GM19193 (cell line): ENCODE measurements around the gene INPP5A.

Experiments
- POLR2A ChIP-seq: IDR thresholded peaks from 4 replicates; pipeline ENCODE4 v1.6.1; 2011; ENCODE audit not compliant: insufficient read depth, insufficient read length; ENCODE audit errors: extremely low read depth

INPP5A gene

DNA sequence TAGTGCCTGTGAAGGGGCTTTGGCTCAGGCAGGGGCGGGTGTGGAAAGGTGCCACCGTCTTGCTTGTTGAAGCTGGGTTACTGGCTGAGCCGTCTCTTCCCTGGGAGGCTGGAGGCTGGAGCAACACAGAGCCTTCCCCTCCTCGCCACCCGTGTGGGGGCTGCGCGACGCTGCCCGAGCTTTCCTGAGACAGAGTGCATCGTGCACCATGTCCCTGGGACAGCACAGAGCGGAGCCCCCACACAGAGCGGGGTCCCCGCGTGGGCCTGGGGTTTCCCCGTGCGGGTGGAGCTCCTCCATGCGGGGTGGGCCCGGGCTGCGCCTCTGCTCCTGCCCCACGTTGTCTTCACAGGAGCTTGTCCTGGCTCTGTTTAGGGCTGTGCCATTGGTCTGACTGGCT lies 69.9 kb downstream of the INPP5A start:
- no peak for TF ChIP-seq POLR2A

DNA sequence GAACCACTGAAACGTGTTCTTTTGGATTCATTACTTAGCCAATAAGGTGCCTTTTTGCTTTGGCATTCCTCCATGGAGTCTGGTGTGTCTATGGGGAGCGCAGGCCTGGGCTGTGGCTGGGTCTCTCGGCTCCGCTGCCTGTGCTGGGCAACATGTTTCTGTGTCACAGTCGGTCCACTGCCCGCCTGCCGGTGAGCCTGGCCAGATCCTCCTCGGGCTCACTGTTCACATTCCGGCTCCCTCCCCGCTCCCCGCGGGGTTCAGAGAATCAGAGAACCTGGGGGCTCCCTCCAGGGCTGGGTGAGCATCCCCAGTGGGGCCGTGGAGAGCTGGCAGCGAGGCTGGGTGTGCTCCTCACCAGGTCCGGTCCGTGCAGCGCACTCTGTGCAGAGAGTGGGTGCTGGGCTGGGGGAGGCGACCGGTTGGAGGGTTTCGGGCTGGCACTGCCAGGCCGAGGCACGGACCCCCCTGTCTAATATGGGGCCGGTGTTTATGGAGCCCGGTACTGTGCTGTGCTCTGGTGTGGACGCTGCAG lies 70.4 kb downstream of the INPP5A start:
- no peak for TF ChIP-seq POLR2A

DNA sequence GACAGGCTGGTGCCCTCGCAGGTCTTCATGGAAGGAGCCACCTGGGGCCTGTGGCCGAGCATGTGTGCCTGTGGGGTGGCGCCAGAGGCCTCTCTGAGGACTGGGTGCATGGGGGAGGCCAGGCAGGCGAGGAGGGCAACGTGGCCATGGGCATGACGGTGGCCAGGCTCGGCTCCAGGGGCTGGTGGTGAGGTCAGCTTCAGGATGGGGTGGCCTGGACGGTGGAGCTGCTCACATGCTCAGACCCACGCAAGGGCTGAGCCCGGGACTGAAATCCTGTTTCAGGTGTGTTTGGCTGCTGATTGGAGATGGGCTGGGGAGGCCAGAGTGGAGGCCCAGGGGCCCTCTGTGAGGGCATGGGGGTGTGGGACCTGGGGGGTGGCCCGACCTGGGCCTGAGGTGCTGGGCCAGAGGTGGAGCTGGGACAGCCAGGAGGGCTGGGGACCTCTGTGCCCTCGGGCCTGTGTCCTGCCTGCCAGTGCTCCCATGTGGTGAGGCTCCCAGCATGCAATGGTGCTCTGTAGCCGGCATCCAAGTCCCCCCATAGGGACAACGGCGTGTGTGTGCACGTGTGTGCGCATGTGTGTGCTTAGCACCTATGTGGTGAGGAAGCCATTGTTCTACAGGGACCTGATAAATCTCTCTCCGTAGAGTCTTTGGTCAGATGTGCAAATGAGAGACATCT lies 71.1 kb downstream of the INPP5A start:
- TF ChIP-seq POLR2A = no peak

DNA sequence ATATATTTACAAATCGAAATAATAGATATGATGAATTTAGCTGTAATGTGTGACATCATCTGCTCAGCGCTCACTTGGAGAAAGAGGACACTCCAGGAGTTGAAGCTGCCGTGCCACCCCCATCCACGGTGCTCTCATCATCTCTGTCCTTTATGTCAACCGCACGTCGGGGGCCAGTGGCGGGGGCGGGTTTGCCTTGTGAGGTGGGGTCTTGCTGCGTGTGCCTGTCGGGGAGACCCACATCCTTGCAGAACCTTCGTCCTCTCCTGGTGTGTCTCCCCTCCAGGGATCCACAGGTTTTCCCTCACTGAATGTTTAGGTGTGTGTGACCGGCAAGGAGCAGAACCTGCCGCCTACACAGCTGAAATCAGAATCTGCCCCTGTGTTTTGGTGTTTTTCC lies 71.6 kb downstream of the INPP5A start:
- TF ChIP-seq POLR2A = no peak

DNA sequence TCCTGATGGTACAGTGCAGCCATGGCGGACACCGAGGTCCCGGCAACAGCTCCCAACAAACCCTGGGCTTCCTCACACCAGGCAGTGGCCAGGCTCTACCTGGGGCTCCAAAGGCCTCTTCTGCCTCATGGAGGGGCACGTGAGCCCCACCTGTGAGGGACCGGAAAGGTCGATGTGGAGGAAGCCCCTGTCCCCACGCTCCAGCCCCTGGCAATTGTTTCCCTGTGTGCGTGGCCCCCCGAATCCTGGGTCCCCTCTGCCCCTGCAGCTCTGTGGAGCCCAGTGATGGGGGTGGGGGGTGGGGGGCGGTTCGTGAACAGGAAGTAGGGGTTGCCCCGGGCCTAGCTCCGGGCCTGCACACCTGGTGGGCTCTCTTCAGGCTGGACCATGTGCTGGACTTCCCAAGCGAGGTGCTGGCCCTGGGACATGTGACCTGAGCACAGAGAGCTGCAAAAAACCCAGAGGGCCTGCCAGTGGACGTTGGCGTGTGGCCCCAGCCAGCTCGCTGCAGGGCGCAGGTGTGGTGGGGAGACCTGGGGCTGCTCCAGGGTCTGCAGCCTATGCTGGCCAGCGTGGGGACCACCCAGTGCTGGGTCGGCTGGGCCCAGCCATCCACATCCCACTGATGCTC lies 72.6 kb downstream of the INPP5A start:
- no peak for TF ChIP-seq POLR2A

DNA sequence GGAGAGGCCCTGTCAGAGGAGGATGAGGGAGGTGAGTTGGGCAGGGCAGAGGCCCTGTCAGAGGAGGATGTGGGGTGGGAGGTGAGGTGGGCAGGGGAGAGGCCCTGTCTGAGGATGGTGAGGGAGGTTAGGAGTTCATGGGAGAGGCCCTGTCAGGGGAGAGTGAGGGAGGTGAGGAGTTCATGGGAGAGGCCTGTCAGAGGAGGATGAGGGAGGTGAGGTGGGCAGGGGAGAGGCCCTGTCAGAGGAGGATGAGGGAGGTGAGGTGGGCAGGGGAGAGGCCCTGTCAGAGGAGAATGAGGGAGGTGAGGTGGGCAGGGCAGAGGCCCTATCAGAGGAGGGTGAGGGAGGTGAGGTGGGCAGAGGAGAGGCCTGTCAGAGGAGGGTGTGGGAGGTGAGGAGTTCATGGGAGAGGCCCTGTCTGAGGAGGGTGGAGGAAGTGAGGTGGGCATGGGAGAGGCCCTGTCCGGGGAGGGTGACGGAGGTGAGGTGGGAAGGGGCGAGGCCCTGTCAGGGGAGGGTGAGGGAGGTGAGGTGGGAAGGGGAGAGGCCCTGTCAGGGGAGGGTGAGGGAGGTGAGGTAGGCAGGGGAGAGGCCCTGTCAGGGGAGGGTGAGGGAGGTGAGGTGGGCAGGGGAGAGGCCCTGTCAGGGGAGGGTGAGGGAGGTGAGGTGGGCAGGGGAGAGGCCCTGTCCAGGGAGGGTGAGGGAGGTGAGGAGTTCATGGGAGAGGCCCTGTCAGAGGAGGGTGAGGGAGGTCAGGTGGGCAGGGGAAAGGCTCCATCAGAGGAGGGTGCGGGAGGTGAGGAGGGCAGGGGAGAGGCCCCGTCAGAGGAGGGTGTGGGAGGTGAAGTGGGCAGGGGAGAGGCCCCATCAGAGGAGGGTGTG lies 73.7 kb downstream of the INPP5A start:
- TF ChIP-seq POLR2A = no peak

DNA sequence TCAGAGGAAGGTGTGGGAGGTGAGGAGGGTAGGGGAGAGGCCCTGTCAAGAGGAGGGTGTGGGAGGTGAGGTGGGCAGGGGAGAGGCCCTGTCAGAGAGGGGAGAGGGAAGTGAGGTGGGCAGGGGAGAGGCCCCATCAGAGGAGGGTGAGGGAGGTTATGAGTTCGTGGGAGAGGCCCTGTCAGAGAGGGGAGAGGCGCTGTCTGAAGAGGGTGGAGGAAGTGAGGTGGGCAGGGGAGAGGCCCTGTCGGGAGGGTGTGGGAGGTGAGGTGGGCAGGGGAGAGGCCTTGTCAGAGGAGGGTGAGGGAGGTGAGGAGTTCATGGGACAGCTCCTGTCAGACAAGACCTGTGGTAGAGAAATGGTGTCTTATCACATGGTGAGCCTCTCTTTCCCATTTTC lies 74.4 kb downstream of the INPP5A start:
- TF ChIP-seq POLR2A = no peak

DNA sequence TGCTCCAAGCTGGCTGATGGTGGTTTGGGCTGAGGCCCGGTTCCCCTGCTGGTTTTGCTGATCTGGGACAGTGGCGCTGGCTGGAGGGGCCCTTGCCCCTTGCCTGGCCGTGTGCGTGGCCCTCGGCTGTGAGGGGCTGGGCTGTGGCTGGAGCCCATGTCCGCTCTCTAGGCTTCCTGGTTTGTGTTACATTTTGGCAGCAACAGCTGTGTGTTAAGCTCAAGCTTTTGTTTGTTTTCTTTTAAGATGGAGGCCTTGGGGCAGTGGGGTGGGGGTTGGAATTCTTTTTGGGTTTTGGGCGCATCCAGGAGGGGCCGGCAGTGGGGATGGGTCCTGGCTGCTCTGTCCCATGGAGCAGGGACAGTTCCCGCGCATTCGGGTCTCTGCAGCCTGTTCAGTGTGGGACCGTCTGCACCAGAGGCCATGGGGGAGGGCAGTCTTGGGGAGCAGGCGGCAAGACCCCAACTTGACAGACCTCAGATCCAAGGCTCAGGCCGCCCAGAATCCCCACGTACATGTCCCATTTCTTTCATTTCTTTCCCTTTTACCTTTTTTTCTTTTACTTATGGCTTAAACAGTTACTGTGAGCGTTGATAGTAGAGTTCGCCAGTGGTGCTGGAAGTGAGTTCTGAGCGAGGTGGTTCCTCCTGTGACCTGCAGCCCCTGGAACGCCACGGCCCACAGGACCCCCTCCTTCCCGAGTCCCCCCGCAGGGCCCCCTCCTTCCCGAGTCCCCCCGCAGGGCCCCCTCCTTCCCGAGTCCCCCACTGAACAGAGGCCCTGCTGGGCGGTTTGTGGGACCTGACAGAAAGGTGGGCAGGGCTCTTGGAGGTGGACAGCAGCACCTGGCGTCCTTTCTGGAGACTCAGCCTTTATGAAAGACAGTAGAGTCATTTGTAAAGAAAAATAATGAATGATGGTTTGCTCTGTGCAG lies 75.3 kb downstream of the INPP5A start:
- no peak for TF ChIP-seq POLR2A

DNA sequence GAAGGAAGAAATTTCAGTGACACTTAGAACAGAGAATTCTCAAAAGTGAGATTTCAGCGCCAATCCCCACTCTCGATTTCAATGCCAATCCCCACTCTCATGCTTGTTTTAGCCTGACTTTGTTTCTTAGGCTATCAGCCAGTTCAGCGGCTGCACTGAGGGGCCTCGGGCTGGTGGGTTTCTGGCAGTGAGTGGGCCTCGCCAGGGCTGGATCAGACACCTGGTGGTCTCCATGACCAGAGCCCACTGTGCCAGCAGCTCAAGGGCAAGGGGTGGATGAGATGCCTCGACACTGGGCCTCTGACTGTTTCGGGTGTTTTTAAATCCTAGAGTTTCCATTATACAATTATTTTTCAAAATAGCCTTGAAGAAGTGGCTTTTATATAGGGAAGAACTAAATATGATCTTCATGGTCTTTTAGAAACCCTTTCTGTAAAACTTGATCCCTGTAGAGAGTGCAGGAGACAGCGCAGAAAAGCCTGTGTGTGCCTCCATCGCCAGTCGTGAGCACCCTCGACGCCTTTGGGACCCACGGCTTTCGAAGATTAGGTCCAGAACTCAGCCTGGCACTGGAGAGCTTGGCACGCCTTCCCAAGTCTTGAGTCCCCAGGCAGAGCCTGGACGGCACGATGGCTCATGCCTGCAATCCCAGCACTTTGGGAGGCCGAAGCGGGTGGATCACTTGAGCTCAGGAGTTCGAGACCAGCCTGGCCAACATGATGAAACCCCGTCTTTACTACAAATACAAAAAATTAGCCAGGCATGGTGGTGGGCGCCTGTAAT lies 76.2 kb downstream of the INPP5A start:
- TF ChIP-seq POLR2A = no peak

DNA sequence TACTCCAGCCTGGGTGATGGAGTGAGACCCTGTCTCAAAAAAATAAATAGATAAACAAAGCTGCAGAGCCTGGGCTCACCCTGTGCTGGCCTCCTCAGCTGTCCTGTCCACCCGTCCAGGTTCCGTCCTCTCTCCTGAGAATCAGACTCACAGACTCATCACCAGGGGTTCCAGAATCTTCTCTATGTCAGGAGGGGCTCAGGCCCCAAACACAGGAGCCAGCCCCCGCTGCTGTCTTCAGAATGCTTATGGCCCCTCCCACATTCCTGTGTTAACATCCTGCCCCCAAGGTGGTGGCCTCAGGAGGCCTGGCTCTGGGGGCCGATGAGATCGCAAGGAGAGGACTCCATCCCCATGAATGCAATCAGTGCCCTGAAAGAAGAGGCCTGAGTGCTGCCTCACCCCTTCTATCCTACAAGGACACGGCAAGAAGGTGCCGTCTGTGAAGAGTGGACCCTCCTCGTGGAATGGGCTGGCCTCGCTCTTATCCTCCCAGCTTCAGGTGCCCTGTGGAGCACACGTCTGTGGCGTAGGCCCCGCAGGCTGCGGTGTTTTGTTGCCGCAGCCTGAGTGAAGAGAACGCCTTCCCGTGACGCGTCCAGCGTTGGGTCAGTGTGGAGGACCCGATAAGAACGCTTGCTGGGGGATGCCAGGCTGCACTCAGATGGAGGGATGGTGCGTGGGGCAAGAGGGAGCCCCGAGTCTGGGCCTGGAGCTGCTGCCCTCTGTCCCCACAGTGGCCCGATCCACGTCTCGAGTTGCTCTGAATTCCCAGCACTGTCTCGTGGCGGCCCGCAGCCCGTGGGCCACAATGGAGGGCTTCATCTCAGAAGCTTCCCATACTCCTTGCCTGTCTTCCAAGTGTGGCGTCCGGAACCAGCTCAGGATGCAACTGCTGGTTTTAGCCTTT lies 77.1 kb downstream of the INPP5A start:
- no peak for TF ChIP-seq POLR2A

DNA sequence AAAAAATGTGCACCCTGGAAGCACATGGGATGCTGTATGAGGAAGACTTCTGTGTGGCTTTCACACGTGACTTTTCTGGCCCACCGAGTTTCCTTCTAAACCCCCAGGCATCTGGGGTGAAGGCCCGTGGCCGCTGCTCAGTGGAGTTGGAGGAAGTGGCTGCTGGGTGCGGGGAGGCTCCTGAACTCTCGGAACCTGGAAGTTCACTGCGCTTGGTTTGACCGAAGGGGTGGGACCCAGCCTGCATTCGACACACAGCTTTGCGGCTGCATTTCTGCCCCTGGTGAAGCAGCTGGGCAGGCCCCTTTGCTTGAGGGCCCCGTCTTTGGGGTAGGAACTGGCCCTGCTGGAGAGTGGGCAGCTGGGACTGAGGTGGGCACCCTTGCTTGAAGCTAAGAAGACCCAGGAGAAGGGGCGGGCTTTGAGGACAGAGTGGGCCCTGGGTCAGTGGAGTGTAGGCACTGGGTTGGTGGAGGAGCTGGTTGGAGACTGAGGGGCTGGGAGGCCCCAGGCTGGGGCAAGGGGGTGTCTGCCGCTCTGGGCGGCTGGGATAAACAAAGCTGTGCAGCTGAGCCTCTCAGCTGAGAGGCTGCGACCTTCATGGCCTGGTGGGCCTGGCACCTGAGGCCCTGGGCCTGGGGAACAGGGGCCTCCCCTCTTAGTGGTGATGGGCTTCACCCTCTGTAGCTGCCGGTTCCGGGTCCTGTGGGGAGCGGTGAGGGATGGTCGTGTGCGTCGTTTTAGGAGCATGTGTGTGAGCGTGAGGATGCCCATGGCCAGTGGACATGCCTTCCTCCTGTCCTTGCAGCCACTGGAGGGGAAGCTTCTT lies 78.0 kb downstream of the INPP5A start:
- TF ChIP-seq POLR2A = no peak
